ENCODE results near the gene EFCAB5. TPM values are rescaled to one million over a fixed set of nuclear protein-coding genes. Genes with fewer than 3 reads are reported as not detected.
"Not testable (repeated sequence)": the region's sequence is repeated elsewhere in the genome, so short reads cannot be mapped to it uniquely, and the experiment has no call there.

EFCAB5 gene
- 0.26 TPM in 1 of 2 replicates, not detected in the other for total RNA-seq

GRCh38 chr17:29941334-29941733, at the start of gene EFCAB5:
EFCAB5 (plus strand) TSS chr17:29941634; CDS start chr17:29941797, 163 bp downstream.
- DNase-seq (ENCODE audit: low read depth) (no peak), FAIRE-seq (no peak)
- H3K36me3 ChIP-seq (ENCODE audit: control insufficient read depth, insufficient read depth, low read length): no peaks in the 10 kb centered on the region
- H3K4me3 ChIP-seq (ENCODE audit: low read depth, low read length): no peak within 1 kb of the TSS
- no peak for TF ChIP-seq CTCF (IDR thresholded peaks at IDR 0.05; ENCODE audit: insufficient read depth, low read length, severe bottlenecking)
- H3K27me3 ChIP-seq (ENCODE audit: control insufficient read depth, insufficient read depth, low read length): no peaks in the 10 kb centered on the region

- Histone ChIP-seq H3K4me3 (ENCODE audit: low read depth, low read length) (no peak overlapping the region), H3K27me3 (ENCODE audit: control insufficient read depth, insufficient read depth, low read length) (no peaks in the 10 kb centered on the region), H3K36me3 (ENCODE audit: control insufficient read depth, insufficient read depth, low read length) (no peaks in the 10 kb centered on the region)
- no peak for DNase-seq (ENCODE audit: low read depth)
- no peak for FAIRE-seq
- no peak for TF ChIP-seq CTCF (IDR thresholded peaks at IDR 0.05; ENCODE audit: insufficient read depth, low read length, severe bottlenecking)
Observed at GRCh38 chr17:29892201-29892600, 49.2 kb upstream of the EFCAB5 start.

- H3K4me3 ChIP-seq (ENCODE audit: low read depth, low read length); H3K27me3 ChIP-seq (ENCODE audit: control insufficient read depth, insufficient read depth, low read length); FAIRE-seq; H3K36me3 ChIP-seq (ENCODE audit: control insufficient read depth, insufficient read depth, low read length); DNase-seq (ENCODE audit: low read depth): not testable (repeated sequence)
Observed at GRCh38 chr17:29897136-29897535, 44.3 kb upstream of the EFCAB5 start.

GRCh38 chr17:29903471-29903870, 38.0 kb upstream of the EFCAB5 start:
- no peaks in the 10 kb centered on the region for H3K36me3 ChIP-seq (ENCODE audit: control insufficient read depth, insufficient read depth, low read length)
- no peak for TF ChIP-seq CTCF (IDR thresholded peaks at IDR 0.05; ENCODE audit: insufficient read depth, low read length, severe bottlenecking)
- no peak for DNase-seq (ENCODE audit: low read depth)
- H3K27me3 ChIP-seq (ENCODE audit: control insufficient read depth, insufficient read depth, low read length): no peaks in the 10 kb centered on the region
- FAIRE-seq: no peak
- H3K4me3 ChIP-seq (ENCODE audit: low read depth, low read length): no peak overlapping the region

GRCh38 chr17:29905086-29905878, 36.2 kb upstream of the EFCAB5 start:
- H3K4me3 ChIP-seq (ENCODE audit: low read depth, low read length): no peak overlapping the region
- DNase-seq (ENCODE audit: low read depth) (no peak), FAIRE-seq (no peak)
- no peak for TF ChIP-seq CTCF (IDR thresholded peaks at IDR 0.05; ENCODE audit: insufficient read depth, low read length, severe bottlenecking)
- H3K27me3 ChIP-seq (ENCODE audit: control insufficient read depth, insufficient read depth, low read length): no peaks in the 10 kb centered on the region
- H3K36me3 ChIP-seq (ENCODE audit: control insufficient read depth, insufficient read depth, low read length): no peaks in the 10 kb centered on the region

- no peak overlapping the region for H3K4me3 ChIP-seq (ENCODE audit: low read depth, low read length)
- H3K36me3 ChIP-seq (ENCODE audit: control insufficient read depth, insufficient read depth, low read length): no peaks in the 10 kb centered on the region
- DNase-seq (ENCODE audit: low read depth) (no peak), FAIRE-seq (no peak)
- TF ChIP-seq CTCF (IDR thresholded peaks at IDR 0.05; ENCODE audit: insufficient read depth, low read length, severe bottlenecking): no peak
- H3K27me3 ChIP-seq (ENCODE audit: control insufficient read depth, insufficient read depth, low read length): no peaks in the 10 kb centered on the region
Observed at GRCh38 chr17:29905879-29906167, 35.6 kb upstream of the EFCAB5 start.

Data from bronchial epithelial cell (primary cell).